SK-N-SH (cell line): Measurements from ENCODE around the gene TIMM29. TPM values are rescaled to one million over a fixed set of nuclear protein-coding genes. Genes with fewer than 3 reads are reported as not detected.

Experiments used
- CTCF ChIA-PET: fragments of 300-600, 350-600 bp; formaldehyde crosslinking; extraction: SDS; loops from one replicate; lab custom pipeline; 2021; lab: Yijun Ruan, JAX
- POLR2A ChIA-PET: fragments of 350-600 bp; sonication (Branson Sonifier 250); formaldehyde crosslinking; extraction: SDS; loops from one replicate; lab custom pipeline; 2020; ENCODE audit warnings: antibody characterized with exemption, inconsistent platforms; lab: Yijun Ruan, JAX
- DNase-seq: peaks from one replicate; pipeline ENCODE4 v3.0.0; 2012
- H2AFZ ChIP-seq: fragments of 200-600 bp; sonication (generic); 2 replicates; pipeline ENCODE4 v1.8.1; 2016; ENCODE audit warnings: antibody characterized with exemption, mild to moderate bottlenecking, low read depth
- H3F3A ChIP-seq: fragments of 200-600 bp; sonication (generic); replicated peaks from 2 replicates; pipeline ENCODE3; 2016; ENCODE audit warnings: antibody characterized with exemption, mild to moderate bottlenecking; ENCODE audit not compliant: insufficient read depth
- H3K27ac ChIP-seq, 2 experiments: fragments of 200-500 bp in 1 of 2; fragments of 200-600 bp in 1 of 2; sonication (Bioruptor generic) in 1 of 2; sonication (generic), shearing (Covaris generic) in 1 of 2; 2 replicates each; pipeline versions ENCODE4 v1.5.1 to v1.6.1; 2014 to 2016; ENCODE audit warnings: low read depth in 2 of 2, inconsistent platforms in 1 of 2, low read length in 1 of 2, mild to moderate bottlenecking in 1 of 2, mixed read lengths in 1 of 2
- H3K27me3 ChIP-seq: fragments of 200-600 bp; sonication (generic), shearing (Covaris generic); 2 replicates; pipeline ENCODE4 v1.6.1; 2016; ENCODE audit warnings: mixed run types; ENCODE audit not compliant: insufficient read depth
- H3K36me3 ChIP-seq, 2 experiments: fragments of 200-500 bp in 1 of 2; fragments of 200-600 bp in 1 of 2; sonication (Bioruptor generic) in 1 of 2; sonication (generic) in 1 of 2; replicated peaks in 1 of 2; 2 replicates each; pipeline versions ENCODE3 to v1.5.1; 2014 to 2016; ENCODE audit warnings: low read length in 1 of 2, mild to moderate bottlenecking in 1 of 2; ENCODE audit not compliant: insufficient read depth in 2 of 2, control insufficient read depth in 1 of 2
- H3K4me1 ChIP-seq, 2 experiments: fragments of 200-500 bp in 1 of 2; fragments of 200-600 bp in 1 of 2; sonication (Bioruptor generic) in 1 of 2; sonication (generic), shearing (Covaris generic) in 1 of 2; 2 replicates each; pipeline versions ENCODE4 v1.5.1 to v1.6.1; 2014 to 2016; ENCODE audit warnings: low read depth in 1 of 2, low read length in 1 of 2, mixed run types in 1 of 2; ENCODE audit not compliant: insufficient read depth in 2 of 2, control insufficient read depth in 1 of 2
- H3K4me2 ChIP-seq: fragments of 200-600 bp; sonication (generic), shearing (Covaris generic); 2 replicates; pipeline ENCODE4 v1.6.1; 2017; ENCODE audit warnings: mixed run types
- H3K4me3 ChIP-seq, 2 experiments: fragments of 200-500 bp in 1 of 2; fragments of 200-600 bp in 1 of 2; sonication (Bioruptor generic) in 1 of 2; sonication (generic), shearing (Covaris generic) in 1 of 2; 2 replicates each; pipeline versions ENCODE4 v1.5.1 to v1.8.1; 2014 to 2016; ENCODE audit warnings: low read depth in 2 of 2, inconsistent platforms in 1 of 2, low read length in 1 of 2, mild to moderate bottlenecking in 1 of 2, mixed read lengths in 1 of 2, moderate library complexity in 1 of 2
- H3K79me2 ChIP-seq: fragments of 200-600 bp; sonication (generic); 2 replicates; pipeline ENCODE4 v1.8.1; 2017; ENCODE audit warnings: mild to moderate bottlenecking; ENCODE audit not compliant: insufficient read depth
- H3K9ac ChIP-seq: fragments of 200-600 bp; sonication (generic); 2 replicates; pipeline ENCODE4 v1.6.1; 2017; ENCODE audit warnings: mixed run types
- H3K9me2 ChIP-seq: fragments of 200-600 bp; sonication (generic); 2 replicates; pipeline ENCODE4 v1.6.1; 2017; ENCODE audit warnings: mixed run types
- H3K9me3 ChIP-seq: fragments of 200-600 bp; sonication (generic); 2 replicates; pipeline ENCODE4 v1.6.1; 2017; ENCODE audit warnings: mixed run types, mild to moderate bottlenecking, moderate library complexity
- H4K20me1 ChIP-seq: fragments of 200-600 bp; sonication (generic); 2 replicates; pipeline ENCODE4 v1.6.1; 2017; ENCODE audit warnings: mild to moderate bottlenecking, mixed run types; ENCODE audit not compliant: insufficient read depth
- CHD2 ChIP-seq: fragments of 150-350 bp; IDR thresholded peaks from 2 replicates; pipeline ENCODE4 v1.6.1; 2018; ENCODE audit warnings: low read length; ENCODE audit not compliant: partially characterized antibody
- EP300 ChIP-seq, 2 experiments: IDR thresholded peaks; 2 replicates each; pipeline versions ENCODE4 v1.4.0 to v1.6.1; 2012; ENCODE audit warnings: borderline replicate concordance in 1 of 2, low read depth in 1 of 2, low read length in 1 of 2
- FOSL2 ChIP-seq: IDR thresholded peaks from 2 replicates; pipeline ENCODE4 v1.4.0; 2012; ENCODE audit warnings: low read depth, mild to moderate bottlenecking, moderate library complexity, borderline replicate concordance
- FOXJ3 ChIP-seq: sonication (generic); formaldehyde crosslinking; IDR thresholded peaks from 2 replicates; pipeline ENCODE4 v1.5.1; 2020; ENCODE audit warnings: mild to moderate bottlenecking, missing genetic modification reagents
- FOXM1 ChIP-seq: IDR thresholded peaks from 2 replicates; pipeline ENCODE4 v1.4.0; 2012; ENCODE audit warnings: low read depth, mild to moderate bottlenecking
- PBX3 ChIP-seq: IDR thresholded peaks from 2 replicates; pipeline ENCODE4; 2012
- POLR2AphosphoS5 ChIP-seq: IDR thresholded peaks from 2 replicates; pipeline ENCODE4 v1.6.1; 2012; ENCODE audit warnings: low read depth, low read length
- RAD21 ChIP-seq: IDR thresholded peaks from 2 replicates; pipeline ENCODE4 v1.6.1; 2012; ENCODE audit warnings: mild to moderate bottlenecking, low read length
- SIN3A ChIP-seq: IDR thresholded peaks from 2 replicates; pipeline ENCODE4 v1.6.1; 2012; ENCODE audit warnings: low read depth, mild to moderate bottlenecking, low read length, moderate library complexity, borderline replicate concordance
- TCF12 ChIP-seq: IDR thresholded peaks from 2 replicates; pipeline ENCODE4 v1.4.0; 2012
- TEAD4 ChIP-seq: IDR thresholded peaks from 2 replicates; pipeline ENCODE4 v1.4.0; 2012; ENCODE audit warnings: mild to moderate bottlenecking, borderline replicate concordance; ENCODE audit not compliant: insufficient read depth
- WGBS: methylation state at CpG from one replicate; pipeline ENCODE4 v1.1.6; 2017; ENCODE audit warnings: low lambda C conversion rate; 5-methylcytosine and 5-hydroxymethylcytosine counted together
- polyA plus RNA-seq, 3 experiments: library from polyadenylated mRNA; depleted of rRNA; stranded (reverse); fragments of >200 nt; gene quantifications; 2 replicates each; pipeline ENCODE4 v1.2.3, GENCODE V29; 2012
- TF ChIP-seq, protein P1 (sequence below): IDR thresholded peaks from 2 replicates; pipeline ENCODE4 v1.4.0; 2012; ENCODE audit warnings: low read depth, borderline replicate concordance
- TF ChIP-seq, protein P2 (sequence below): IDR thresholded peaks from 2 replicates; pipeline ENCODE4 v1.4.0; 2012; ENCODE audit warnings: low read depth

Gene TIMM29
- polyA plus RNA-seq, 1 of the 3 experiments (the other 2 are of a cell fraction), result 12.5 TPM

- ChIA-PET CTCF (interaction anchor here (0.6 to 5.1 kb wide), 5 partner anchors 10 to 54 kb away, joined by 3 to 49 read pairs (median 3); partner anchors contain the start of gene CARM1), POLR2A (no interaction called here)
- H3K4me1 ChIP-seq, result peaks cover 7 to 23% of the 10 kb centered on the region in 2 experiments; a peak in 2 of 4 replicates
- H3K27me3 ChIP-seq, result no peaks in the 10 kb centered on the region
- TF ChIP-seq RAD21 (no peak), SIN3A (no peak), TEAD4 (no peak), FOXM1 (no peak), FOSL2 (no peak), TCF12 (no peak)
- TF ChIP-seq, protein P1, sequence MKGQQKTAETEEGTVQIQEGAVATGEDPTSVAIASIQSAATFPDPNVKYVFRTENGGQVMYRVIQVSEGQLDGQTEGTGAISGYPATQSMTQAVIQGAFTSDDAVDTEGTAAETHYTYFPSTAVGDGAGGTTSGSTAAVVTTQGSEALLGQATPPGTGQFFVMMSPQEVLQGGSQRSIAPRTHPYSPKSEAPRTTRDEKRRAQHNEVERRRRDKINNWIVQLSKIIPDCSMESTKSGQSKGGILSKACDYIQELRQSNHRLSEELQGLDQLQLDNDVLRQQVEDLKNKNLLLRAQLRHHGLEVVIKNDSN, result no peak
- peaks cover 48% of the 10 kb centered on the region for H4K20me1 ChIP-seq
- H2AFZ ChIP-seq, result no peak overlapping the region
- peaks cover 10% of the 10 kb centered on the region for H3F3A ChIP-seq
- H3K79me2 ChIP-seq, result peaks cover 100% of the 10 kb centered on the region
- no peaks in the 10 kb centered on the region for H3K9me2 ChIP-seq
- H3K9me3 ChIP-seq, result no peaks in the 10 kb centered on the region
- no peak overlapping the region; the same call in 1 of the 2 replicates for H3K4me2 ChIP-seq
- H3K4me3 ChIP-seq, result no peak overlapping the region
- DNase-seq, result no peak
- no peak overlapping the region; a peak in 1 of 4 replicates for H3K27ac ChIP-seq
- WGBS, result 88% methylated on average over 3 of the region's 9 CpGs
- H3K9ac ChIP-seq, result no peak overlapping the region
- no peaks in the 10 kb centered on the region for H3K36me3 ChIP-seq
Observed at GRCh38 chr19:10882108-10882457, 46.5 kb upstream of the TIMM29 start.

DNA sequence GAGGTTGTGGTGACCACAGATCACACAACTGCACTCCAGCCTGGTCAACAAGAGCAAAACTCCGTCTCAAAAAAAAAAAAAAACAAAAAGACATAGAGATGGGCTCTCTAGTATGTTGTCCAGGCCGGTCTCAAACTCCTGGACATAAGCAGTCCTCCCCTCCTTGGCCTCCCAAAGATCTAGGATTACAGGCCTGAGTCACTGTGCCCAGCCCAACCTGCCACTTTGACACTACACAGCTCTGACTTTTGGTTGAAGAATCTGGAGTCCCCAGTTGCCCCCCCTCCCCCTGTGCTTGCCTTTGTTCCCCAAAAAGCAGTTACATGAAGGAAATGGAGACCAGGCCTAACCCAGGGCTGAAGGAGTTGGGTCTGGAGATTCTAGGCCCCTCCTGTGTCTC, 44.3 kb upstream of the TIMM29 start:
- H3K27ac ChIP-seq, result peak overlapping the region in 1 of 2 experiments; percentile 69; a peak in 2 of 4 replicates

More for the DNA sequence above, 44.3 kb upstream of the TIMM29 start:
- Histone ChIP-seq H3K4me1 (peaks cover 9 to 42% of the 10 kb centered on the region in 2 experiments; a peak in 2 of 4 replicates), H4K20me1 (peaks cover 43% of the 10 kb centered on the region), H3K27me3 (no peaks in the 10 kb centered on the region), H3K4me3 (no peak overlapping the region), H3F3A (peaks cover 10% of the 10 kb centered on the region), H3K36me3 (no peaks in the 10 kb centered on the region), H3K79me2 (peaks cover 100% of the 10 kb centered on the region), H3K9ac (0 out of 2 replicates have a peak overlapping the region, but pooled peaks have one; percentile 18), H3K9me2 (no peaks in the 10 kb centered on the region), H2AFZ (no peak overlapping the region), H3K4me2 (0 out of 2 replicates have a peak overlapping the region, but pooled peaks have one; percentile 33), H3K9me3 (no peaks in the 10 kb centered on the region)
- 35% methylated on average over 2 of the region's 2 CpGs for WGBS
- POLR2A ChIA-PET, result no interaction called here
- CTCF ChIA-PET, result interaction anchor here (3.7 to 5.1 kb wide), 2 partner anchors 12 to 20 kb away, joined by 17 to 49 read pairs; partner anchors contain the start of gene CARM1
- no peak for TF ChIP-seq FOXJ3 (CRISPR knock-in tag)
- TF ChIP-seq TCF12, result peak; percentile 96
- 0 out of 2 replicates have a peak, but pooled peaks have one; percentile 32 for TF ChIP-seq TEAD4
- no peak for TF ChIP-seq RAD21
- peak; percentile 77; the same call in 1 of the 2 replicates for TF ChIP-seq FOSL2
- TF ChIP-seq, protein P2, sequence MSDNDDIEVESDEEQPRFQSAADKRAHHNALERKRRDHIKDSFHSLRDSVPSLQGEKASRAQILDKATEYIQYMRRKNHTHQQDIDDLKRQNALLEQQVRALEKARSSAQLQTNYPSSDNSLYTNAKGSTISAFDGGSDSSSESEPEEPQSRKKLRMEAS, result no peak
- no peak for TF ChIP-seq CHD2
- peak; percentile 93 for TF ChIP-seq PBX3
- TF ChIP-seq POLR2AphosphoS5, result peak; percentile 48
- TF ChIP-seq EP300 (IDR thresholded peaks at IDR 0.05; ENCODE audit: borderline replicate concordance in 1 of 2, low read depth in 1 of 2, low read length in 1 of 2), result peak in 1 of 2 experiments; percentile 42; a peak in 1 of 4 replicates
- no peak for DNase-seq
